ENCODE results near the gene KAT2A.

DNA sequence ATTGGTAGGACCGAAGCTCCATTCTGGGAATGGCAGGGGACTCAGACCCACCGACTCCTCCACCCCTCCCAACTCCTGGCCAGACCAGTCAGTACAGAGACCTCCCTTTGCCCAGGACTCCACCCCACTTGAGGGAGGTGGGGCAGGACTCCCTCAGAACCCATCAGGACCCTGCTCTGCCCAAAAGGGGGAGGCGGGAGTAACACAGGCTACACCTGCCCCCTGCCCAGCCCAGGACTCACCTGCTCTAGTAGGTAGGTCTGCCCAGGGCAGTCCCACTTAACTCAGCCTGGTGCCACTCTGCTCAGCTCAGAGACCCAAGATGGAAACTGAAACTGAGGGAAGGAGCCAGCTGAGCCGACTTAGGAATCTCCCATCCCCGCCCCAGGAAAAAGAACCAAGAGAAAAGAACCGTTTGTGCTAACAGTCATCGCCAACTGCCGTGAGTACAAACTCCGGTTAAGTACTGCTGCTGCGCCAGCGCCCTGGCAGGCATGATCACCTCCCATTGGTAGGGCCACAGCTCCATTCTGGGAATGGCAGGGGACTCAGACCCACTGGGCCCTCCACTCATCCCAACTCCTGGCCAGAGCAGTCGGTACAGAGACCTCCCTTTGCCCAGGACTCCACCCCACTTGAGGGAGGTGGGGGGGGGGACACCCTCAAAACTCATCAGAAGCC is 9.2 kb downstream of the KAT2A start:
- TF ChIP-seq GATA3 (IDR thresholded peaks at IDR 0.05; ENCODE audit: low read depth, low read length) (no peak), GATA2 (IDR thresholded peaks at IDR 0.05; ENCODE audit: low read depth, low read length) (no peak)
